ENCODE measurements around the gene TRIP11.

Gene TRIP11

GRCh38 chr14:91934554-91935285 is 105.1 kb downstream of the TRIP11 start:
- H3K27me3 ChIP-seq (ENCODE audit: insufficient read depth, low read length, poor library complexity, severe bottlenecking), result no peaks in the 10 kb centered on the region
- H3K9ac ChIP-seq (ENCODE audit: low read depth, low read length, poor library complexity, severe bottlenecking), result no peak overlapping the region
- TF ChIP-seq EZH2phosphoT487 (IDR thresholded peaks at IDR 0.05; ENCODE audit: borderline replicate concordance) (no peak), CTCF (conservative IDR thresholded peaks at IDR 0.05; ENCODE audit: low read length) (no peak)
- no peak overlapping the region for H2AFZ ChIP-seq (ENCODE audit: low read length)
- no peaks in the 10 kb centered on the region for H3K9me2 ChIP-seq (replicated peaks; ENCODE audit: low read depth, low read length)
- no peaks in the 10 kb centered on the region for H3K9me3 ChIP-seq (ENCODE audit: insufficient read depth, low read depth, low read length)
- H4K20me1 ChIP-seq (ENCODE audit: insufficient read depth, low read length, poor library complexity, severe bottlenecking), result no peaks in the 10 kb centered on the region
- no peak overlapping the region for H3K4me2 ChIP-seq (ENCODE audit: low read depth, low read length, poor library complexity, severe bottlenecking)
- H3K36me3 ChIP-seq (ENCODE audit: insufficient read depth, low read length), result no peaks in the 10 kb centered on the region
- no peaks in the 10 kb centered on the region for H3F3A ChIP-seq (ENCODE audit: low read depth)
- no peaks in the 10 kb centered on the region for H3K4me1 ChIP-seq (ENCODE audit: insufficient read depth, low read length, poor library complexity, severe bottlenecking)
- H3K79me2 ChIP-seq (ENCODE audit: insufficient read depth, low read length), result no peaks in the 10 kb centered on the region
- no peak overlapping the region for H3K4me3 ChIP-seq (ENCODE audit: low read length, poor library complexity, severe bottlenecking)

- H3K4me1 ChIP-seq (ENCODE audit: insufficient read depth, low read length, poor library complexity, severe bottlenecking), result no peaks in the 10 kb centered on the region
- no peak overlapping the region for H3K9ac ChIP-seq (ENCODE audit: low read depth, low read length, poor library complexity, severe bottlenecking)
- H2AFZ ChIP-seq (ENCODE audit: low read length), result no peak overlapping the region
Measured at GRCh38 chr14:91931478-91932088, 108.3 kb downstream of the TRIP11 start.

GRCh38 chr14:91929700-91930099 is 110.2 kb downstream of the TRIP11 start:
- no peaks in the 10 kb centered on the region for H3K9me3 ChIP-seq (ENCODE audit: insufficient read depth, low read depth, low read length)
- no peaks in the 10 kb centered on the region for H4K20me1 ChIP-seq (ENCODE audit: insufficient read depth, low read length, poor library complexity, severe bottlenecking)
- H2AFZ ChIP-seq (ENCODE audit: low read length), result no peak overlapping the region
- H3K27me3 ChIP-seq (ENCODE audit: insufficient read depth, low read length, poor library complexity, severe bottlenecking), result no peaks in the 10 kb centered on the region
- H3K4me2 ChIP-seq (ENCODE audit: low read depth, low read length, poor library complexity, severe bottlenecking), result no peak overlapping the region
- TF ChIP-seq CTCF (conservative IDR thresholded peaks at IDR 0.05; ENCODE audit: low read length) (no peak), EZH2phosphoT487 (IDR thresholded peaks at IDR 0.05; ENCODE audit: borderline replicate concordance) (no peak)
- H3F3A ChIP-seq (ENCODE audit: low read depth), result no peaks in the 10 kb centered on the region
- no peaks in the 10 kb centered on the region for H3K4me1 ChIP-seq (ENCODE audit: insufficient read depth, low read length, poor library complexity, severe bottlenecking)
- no peak overlapping the region for H3K4me3 ChIP-seq (ENCODE audit: low read length, poor library complexity, severe bottlenecking)
- H3K9ac ChIP-seq (ENCODE audit: low read depth, low read length, poor library complexity, severe bottlenecking), result no peak overlapping the region
- H3K79me2 ChIP-seq (ENCODE audit: insufficient read depth, low read length), result no peaks in the 10 kb centered on the region
- no peaks in the 10 kb centered on the region for H3K9me2 ChIP-seq (replicated peaks; ENCODE audit: low read depth, low read length)
- no peaks in the 10 kb centered on the region for H3K36me3 ChIP-seq (ENCODE audit: insufficient read depth, low read length)

More at GRCh38 chr14:91931478-91932088, 108.3 kb downstream of the TRIP11 start:
- no peaks in the 10 kb centered on the region for H4K20me1 ChIP-seq (ENCODE audit: insufficient read depth, low read length, poor library complexity, severe bottlenecking)
- TF ChIP-seq CTCF (conservative IDR thresholded peaks at IDR 0.05; ENCODE audit: low read length), result no peak
- TF ChIP-seq EZH2phosphoT487 (IDR thresholded peaks at IDR 0.05; ENCODE audit: borderline replicate concordance), result no peak
- H3F3A ChIP-seq (ENCODE audit: low read depth), result no peaks in the 10 kb centered on the region
- H3K27me3 ChIP-seq (ENCODE audit: insufficient read depth, low read length, poor library complexity, severe bottlenecking), result no peaks in the 10 kb centered on the region
- no peaks in the 10 kb centered on the region for H3K9me2 ChIP-seq (replicated peaks; ENCODE audit: low read depth, low read length)
- no peaks in the 10 kb centered on the region for H3K79me2 ChIP-seq (ENCODE audit: insufficient read depth, low read length)
- no peaks in the 10 kb centered on the region for H3K9me3 ChIP-seq (ENCODE audit: insufficient read depth, low read depth, low read length)
- H3K36me3 ChIP-seq (ENCODE audit: insufficient read depth, low read length), result no peaks in the 10 kb centered on the region
- no peak overlapping the region for H3K4me3 ChIP-seq (ENCODE audit: low read length, poor library complexity, severe bottlenecking)
- no peak overlapping the region for H3K4me2 ChIP-seq (ENCODE audit: low read depth, low read length, poor library complexity, severe bottlenecking)
